NCI-H1694 (cell line): ENCODE measurements around the gene EMC9.

Source experiments
- DNase-seq: peaks from one replicate; lab custom pipeline; 2025; lab: John Stamatoyannopoulos, UW

The EMC9 gene

DNA sequence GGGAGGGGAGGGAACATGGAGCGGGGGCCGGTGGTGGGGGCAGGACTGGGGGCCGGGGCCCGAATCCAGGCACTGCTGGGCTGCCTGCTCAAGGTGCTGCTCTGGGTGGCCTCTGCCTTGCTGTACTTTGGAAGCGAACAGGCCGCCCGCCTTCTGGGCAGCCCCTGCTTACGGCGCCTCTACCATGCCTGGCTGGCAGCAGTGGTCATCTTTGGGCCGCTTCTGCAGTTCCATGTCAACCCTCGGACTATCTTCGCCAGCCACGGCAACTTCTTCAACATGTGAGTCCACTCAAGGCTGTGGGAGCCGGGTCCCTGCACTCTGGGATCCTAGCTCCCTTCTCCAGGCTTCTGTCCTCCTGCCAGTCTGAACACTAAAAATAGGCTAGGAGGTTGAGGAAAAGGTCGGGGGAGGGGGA, 9.8 kb downstream of the EMC9 start:
- DNase-seq: no peak

DNA sequence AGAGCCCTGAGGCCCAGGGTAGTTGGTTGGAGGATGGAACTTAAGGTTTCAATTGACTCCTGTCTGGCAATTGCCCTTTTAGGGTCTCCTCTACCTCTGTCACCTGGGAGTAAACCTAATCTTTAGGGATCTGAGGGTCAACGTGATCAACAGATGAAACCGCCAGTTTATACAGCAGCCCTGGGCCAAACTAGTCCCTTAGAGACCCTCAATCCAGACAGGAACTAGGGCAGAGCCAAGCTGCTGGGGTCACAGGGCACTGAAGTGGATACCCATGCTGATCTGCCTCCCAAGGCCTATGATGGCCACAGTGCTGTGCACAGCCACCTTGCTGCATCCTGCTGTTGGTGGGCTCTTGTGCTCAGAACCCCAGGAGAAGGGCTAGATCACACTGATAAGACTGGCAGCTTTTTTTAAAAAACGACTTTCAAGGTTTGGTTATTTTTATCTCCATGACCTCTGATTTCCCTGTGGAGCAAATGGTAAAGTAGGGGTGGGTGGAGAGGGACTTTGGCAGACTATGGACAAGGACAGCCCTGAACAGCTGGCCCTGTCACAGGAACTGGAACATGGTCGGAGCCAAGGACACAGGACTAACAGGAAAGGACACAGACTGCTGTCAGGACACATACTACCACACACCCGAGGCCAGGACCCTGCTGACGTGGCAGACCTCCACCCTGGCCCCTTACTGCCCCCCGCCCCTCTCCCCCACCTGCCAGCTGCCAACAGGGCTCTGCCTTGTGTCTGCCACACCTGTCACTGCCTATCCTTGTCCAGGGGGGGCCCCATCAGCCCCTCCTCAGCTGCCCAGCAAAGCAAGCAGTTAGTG, 10.5 kb downstream of the EMC9 start:
- DNase-seq: no peak

DNA sequence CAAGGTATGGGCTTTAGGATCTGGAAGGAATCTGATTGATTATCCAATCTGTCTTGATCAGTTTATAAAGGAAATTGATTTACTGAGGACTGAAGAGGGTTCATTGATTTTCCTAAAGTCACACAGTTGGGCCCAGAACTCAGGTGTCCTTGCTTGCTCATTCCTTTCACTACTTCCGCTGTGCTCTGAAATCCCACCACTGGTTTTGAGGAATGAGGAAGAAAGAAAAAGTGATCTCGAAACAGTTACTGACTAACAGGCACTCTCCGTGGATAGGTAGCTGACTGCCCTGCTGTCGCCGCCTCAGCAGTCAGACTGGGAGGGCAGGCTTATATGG, 11.0 kb downstream of the EMC9 start, which contains the start of gene FITM1:
Gene FITM1, plus strand, starts transcription at position 280 of the 337 bp plus-strand sequence. CDS start 905 bp downstream, outside the sequence.
- no peak for DNase-seq

DNA sequence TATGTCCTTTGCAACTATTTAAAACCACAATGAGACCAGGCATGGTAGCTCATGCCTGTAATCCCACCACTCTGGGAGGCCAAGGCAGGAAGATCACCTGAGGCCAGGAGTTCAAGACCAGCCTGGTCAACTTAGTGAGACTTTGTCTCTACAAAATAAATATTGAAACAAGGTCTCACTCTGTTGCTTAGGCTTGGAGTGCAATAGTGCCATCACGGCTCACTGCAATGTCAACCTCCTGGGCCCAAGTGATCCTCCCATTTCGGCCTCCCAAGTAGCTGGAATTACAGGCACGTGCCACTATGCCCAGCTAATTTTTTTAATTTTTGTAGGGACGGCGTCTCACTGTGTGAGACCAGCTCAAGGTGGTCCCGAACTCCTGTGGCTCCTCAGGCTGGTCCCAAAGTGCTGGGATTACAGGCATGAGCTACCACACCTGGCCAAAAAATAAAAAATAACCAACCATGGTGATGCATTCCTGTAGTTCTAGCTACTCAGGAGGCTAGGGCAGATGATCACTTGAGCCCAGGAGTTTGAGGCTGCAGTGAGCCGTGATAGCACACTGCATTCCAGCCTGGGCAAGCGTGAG, 11.9 kb downstream of the EMC9 start:
- no peak for DNase-seq

DNA sequence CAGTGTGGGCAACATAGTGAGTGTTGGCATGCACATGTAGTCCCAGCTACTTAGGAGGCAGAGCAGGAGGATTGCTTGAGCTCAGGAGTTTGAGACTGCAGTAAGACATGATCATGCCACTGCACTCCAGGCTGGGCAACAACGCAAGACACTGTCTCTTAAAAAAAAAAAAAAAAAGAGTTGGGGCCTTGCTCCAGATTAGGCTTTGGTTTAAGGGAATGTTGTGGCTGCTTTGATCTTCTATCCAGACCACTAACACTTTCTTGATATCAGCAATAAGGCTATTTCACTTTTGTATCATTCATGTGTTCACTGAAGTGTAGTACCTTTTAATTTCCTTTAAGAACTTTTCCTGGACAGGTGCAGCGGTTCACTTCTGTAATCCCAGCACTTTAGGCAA, 13.7 kb downstream of the EMC9 start:
- no peak for DNase-seq

DNA sequence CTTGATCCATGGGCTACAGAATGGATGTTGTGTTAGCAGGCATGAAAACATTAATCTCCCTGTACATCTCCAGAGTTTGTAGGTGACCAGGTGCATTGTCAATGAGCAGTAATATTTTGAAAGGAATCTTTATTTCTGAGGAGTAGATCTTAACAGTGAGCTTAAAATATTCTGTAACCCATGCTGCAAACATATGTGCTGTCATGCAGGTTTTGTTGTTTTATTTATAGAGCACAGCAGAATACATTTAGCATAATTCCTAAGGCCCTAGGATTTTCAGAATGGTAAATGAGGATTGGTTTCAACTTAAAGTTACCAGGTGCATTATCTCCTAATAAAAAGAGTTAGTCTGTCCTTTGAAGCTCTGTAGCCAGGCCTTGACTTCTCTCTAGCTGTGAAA, 14.5 kb downstream of the EMC9 start:
- DNase-seq: no peak

DNA sequence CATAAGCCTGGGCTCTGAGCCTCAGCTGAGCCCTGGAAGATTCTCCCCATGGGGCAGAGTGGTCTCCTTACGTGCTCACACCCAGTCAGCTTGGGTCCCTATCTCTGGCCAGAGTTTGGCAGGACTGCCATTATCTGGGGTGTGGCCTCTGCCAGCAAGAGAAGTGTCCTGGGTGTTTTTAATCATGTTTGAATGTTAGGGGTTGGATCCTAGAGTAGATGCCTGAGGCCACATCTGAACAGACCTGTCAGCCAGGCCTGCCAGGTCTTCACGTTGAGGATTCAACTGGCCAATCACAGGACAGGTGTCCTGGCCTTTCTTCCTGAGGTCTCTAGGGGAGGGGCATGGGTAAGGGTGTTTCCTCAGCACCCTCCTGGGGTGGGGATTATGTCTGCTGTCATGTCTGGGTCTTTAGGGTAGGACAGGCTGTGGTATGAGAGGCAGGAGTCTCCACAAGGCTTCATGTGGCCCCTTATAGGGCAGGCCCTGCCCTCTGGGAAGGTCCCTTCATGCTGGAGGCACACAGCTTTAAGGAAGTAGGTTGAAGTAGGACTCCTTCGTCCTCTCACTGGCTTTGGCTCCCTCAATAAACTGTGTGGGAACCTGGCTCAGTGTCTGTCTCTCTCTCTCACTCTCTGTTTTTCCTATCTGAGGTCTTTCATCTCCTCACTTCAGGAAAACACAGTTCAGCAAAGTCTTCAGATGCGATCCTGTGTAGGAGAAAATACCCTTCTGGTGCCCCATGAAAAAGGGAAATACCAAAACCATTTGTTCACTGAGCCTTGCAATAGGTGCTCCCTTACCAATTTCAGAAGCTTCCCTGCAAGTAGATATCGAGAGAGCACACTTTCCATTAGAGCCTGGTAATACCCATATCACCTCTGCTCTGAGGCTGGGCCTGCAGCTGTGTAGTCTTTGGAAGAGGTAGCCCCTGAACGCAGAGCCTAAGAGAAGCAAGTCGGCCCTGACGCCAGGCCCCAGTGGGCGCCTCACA, 17.7 kb downstream of the EMC9 start:
- DNase-seq: no peak

DNA sequence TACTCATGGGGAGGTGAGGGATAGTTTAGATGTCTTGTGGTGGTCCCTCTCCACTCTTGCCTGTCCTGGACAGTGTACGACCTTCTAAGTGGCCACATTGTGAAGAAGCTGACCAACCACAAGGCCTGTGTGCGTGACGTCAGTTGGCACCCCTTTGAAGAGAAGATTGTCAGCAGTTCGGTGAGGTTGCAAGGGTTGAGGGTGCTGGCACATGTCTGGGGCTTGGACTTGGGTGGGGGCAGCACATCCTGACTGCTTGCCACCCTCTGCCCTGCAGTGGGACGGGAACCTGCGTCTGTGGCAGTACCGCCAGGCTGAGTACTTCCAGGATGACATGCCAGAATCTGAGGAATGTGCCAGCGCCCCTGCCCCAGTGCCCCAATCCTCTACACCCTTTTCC, 18.5 kb downstream of the EMC9 start:
- DNase-seq: no peak

DNA sequence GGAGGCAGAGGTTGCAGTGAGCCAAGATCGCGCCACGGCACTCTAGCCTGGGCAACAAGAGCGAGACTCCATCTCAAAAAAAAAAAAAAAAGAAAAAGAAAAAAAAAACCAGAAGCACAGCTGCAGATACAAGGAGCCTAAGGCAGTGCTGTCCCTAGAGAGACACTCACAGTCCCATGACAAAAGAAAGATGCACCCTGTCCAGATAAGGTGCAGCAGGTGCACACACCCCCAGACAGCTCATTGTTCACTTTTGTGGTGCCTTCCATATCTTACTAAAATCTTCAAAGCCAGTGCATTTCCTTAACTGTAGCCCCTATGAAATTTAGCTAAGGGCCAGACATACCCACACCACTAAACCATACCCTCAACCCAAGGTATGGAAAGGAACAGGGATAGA, 19.0 kb downstream of the EMC9 start:
- DNase-seq: no peak

DNA sequence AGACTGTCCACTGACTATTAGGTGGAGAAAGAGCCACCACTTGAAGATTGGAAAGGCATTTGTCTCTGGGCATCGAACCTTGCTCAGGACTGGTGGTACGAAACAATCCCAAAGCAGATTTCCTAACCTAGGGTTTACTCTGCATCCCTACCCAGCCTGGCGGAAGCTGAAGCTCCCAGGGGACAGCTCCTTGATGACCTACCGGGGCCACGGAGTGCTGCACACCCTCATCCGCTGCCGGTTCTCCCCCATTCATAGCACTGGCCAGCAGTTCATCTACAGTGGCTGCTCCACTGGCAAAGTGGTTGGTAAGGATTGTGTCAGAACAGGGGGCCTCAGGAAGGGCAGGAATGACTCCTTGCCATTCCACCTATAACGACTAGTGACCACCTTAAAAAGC, 20.2 kb downstream of the EMC9 start:
- DNase-seq: no peak

DNA sequence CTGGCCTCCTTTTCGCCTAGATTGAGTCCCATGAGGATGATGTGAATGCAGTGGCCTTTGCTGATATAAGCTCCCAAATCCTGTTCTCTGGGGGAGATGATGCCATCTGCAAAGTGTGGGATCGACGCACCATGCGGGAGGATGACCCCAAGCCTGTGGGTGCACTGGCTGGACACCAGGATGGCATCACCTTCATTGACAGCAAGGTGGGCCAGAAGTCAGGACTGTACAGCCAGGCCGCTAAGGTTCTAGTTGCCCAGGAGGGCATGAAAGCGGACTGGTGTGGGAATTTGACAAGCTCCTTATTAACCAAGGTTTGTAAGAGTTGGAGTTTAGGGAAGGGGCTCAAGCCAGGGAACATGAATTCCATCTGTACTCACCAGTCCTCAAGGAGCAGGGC, 21.7 kb downstream of the EMC9 start:
- DNase-seq: no peak

DNA sequence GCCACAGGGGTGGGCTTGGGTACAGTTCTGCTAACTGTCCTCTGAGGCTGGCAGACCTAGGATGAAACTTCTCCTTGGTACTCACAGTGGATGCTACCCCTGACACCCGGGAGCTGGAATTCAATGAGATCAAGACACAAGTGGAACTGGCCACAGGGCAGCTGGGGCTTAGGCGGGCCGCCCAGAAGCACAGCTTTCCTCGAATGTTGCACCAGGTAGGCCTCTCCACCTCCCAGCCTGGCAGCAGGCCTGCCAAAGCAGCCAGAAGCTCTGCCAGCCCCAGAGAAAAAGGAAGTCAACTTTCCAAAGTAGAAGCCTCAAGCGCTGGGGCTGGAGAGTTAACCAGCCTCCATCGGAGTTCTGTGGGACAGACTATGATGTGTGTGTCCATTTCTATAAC, 24.2 kb downstream of the EMC9 start:
- no peak for DNase-seq

DNA sequence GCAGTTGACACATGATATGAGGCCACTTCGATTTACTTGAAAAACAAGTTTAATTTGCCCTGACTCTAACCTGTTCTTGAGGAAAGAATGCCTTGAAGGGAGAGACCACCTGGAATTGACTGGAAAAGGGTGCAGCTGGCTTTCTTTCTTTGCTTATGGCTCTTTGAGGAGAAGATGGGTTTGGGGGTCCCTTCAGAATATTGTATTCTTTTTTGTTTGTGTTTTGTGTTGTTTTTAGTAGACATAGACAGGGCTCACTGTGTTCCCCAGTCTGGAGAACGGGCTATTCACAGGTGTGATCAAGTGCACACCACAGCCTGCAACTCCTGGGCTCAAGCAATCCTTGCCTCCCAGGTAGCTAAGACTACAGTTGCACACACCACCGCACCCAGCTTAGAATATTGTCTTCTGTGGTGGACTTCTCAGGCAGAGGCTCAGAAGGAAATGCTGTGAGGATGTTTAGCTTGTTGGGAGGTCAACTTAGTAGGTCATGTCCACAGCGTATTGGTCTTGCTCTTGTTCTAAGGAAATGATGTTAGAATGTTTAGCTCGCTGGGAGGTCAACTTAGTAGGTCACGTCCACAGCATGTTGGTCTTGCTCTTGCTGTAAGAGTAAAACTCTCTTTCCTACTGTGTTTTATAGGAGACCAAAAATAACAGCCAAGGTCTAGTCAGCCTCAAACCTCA, 25.1 kb downstream of the EMC9 start:
- DNase-seq: no peak

DNA sequence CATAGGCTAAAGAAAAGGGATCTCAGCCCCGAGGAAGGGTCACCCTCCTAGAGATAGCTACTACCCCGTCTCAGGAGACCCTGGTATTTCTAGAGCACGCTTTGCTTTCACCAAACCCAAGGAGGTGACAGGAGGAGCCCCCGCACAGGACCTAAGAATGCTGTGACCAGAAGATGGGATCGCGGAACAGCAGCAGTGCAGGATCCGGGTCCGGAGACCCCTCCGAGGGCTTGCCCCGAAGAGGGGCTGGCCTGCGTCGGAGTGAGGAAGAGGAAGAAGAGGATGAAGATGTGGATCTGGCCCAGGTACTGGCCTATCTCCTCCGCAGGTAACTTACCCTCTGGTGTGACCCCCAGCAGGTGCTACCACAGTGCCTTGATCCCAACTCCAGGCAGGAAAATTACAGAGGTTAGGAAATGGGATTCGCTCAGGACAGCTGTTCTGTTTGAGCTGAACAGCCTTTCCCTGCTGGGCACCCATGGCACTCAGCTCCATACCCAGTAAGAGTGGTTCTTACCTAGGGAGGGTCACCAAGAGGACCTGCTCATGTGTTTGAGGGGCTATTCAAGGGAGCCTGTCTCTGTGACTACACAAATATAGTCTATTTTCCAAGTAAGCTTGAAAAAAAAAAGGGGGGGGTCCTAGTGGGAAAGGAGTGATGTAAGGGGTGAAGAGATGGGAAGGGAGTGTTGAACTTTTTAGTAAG, 25.8 kb downstream of the EMC9 start:
- no peak for DNase-seq

DNA sequence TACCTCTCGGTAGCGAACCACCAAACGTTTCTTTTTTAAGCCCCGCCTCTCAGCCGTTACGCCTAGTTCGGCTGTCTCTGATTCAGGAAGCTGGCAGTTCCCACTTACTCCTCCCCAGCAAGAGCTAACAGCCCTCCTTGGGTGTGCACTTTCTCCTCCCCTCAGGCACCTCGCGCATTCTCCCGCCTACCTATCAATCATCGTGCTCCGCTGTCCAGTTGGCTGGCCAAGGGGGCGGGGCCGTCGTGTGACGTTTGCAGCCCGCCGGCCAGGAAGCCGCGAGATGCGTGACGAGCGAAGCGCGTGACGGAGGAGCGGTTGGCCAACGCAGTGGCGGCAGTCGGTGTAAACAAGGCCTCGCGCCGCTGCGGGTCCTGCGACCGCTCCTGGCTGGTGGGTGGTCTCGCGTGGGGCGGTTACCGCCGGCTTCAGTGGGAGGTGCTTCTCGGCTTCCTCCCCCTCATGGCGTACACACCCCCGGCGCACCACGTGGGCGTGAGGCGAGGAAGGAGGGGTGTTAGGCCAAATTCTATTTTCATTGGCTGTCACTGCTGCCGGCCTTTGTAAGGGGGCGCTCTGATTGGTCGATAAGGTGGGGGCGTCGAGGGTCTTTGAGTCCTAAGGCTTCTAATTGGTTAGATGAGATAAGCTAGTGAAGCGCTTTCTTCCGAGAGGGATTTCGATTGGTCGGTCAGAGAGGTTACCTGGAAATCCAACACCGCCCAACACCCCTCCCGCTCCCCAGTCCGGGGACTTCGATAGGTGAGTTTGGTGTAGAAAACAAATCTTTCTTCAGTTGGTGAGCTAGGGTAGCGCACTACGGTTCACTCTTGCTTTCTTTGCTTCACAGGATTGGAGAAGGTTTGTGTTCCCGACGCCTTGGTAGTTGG, 26.6 kb downstream of the EMC9 start, which contains the start of the genes DCAF11 and NRL:
Gene DCAF11, plus strand, starts transcription at position 246 of the 890 bp plus-strand sequence. CDS start 818 bp downstream, outside the sequence.
Gene NRL, minus strand, starts transcription at position 418 of the 890 bp plus-strand sequence. CDS start 32,101 bp downstream, outside the sequence.
- peak; percentile 99 for DNase-seq

DNA sequence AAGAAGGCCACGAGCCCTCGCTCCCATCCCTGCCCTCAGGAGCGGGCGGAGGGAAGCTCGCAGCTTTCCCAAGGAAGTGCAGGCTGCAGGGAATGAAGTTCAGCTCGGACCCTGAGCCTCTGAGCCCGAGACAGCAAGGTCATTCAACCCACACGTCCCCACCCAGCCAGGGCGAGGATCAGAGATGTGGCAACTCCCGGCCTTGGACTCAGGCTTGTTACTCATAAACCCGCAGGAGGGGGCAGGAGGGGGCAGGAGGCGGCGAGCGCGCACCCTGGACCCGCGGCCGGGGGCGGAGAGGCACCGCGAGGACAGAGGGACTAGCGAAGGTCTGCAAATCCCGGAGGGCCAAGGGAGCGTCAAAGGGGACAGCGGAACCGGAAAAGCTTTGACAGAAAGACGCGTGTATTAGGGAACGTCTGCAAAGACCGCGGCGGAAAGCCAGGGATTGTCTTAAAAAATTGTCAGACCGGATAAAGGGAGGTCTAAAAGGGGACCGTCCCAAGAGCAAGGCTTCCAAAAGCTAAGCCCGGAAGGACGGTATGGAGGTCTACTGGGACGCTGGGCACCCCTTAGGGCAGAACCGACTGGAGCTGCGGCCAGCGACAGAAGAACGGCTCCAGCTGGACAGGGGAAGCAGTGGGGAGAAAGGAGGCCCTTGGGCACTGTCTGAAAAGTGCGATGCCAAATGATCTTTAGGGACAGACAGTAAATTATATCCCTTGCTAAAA, 27.4 kb downstream of the EMC9 start:
- peak; percentile 73 for DNase-seq

DNA sequence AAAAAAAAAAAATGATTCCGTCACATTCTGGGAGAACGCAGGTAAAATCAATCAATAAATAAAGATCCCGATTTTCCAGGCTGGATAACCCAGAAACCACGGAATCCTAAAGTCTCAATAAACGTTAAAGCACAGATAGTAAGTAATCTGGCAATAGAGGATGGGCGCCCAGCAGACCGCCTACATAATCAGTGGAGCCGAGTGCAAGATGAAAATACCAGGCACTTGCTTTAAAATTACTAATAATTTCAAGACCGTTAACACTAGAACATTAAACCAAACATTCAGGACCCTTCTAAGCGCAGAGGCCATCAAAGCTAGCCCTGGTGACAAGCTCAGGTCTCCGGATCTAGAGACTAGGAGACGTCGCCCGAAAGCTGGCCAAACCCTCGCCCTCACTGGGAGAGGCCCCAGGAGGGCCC, 28.0 kb downstream of the EMC9 start:
- no peak for DNase-seq

DNA sequence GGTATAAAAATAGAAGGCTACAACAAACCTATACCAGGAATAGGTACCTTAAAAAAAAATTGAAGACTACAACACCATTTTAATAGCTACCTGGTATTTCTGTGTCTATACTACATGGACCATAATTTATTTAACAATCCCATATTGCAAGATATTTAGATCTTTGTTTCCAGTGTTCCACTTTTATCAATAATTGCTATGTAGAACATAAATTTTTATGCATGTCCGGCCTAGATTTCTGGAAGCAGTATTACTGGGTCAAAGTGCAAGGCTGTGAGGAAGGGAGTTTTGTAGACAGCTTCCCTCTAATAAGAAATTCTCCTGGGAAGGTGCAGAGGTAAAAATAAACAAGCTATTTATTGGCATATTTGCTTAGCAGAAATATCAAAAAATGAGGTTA, 30.9 kb downstream of the EMC9 start:
- no peak for DNase-seq

DNA sequence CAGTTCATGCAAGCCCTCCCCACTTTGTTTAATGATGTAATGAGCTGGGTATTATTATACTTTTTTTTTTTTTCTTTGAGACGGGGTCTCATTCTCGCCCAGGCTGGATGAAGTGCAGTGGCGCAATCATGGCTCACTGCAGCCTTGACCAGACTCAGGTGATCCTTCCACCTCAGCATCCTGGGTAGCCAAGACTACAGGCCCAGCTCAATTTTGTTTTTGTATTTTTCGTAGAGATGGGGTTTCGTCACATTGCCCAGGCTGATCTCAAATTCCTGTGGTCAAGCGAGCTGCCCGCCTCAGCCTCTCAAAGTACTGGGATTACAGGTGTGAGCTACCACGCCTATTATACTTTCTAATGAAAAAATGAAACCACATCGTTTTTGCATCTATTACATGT, 31.3 kb downstream of the EMC9 start:
- no peak for DNase-seq
